HL-60 (cell line): ENCODE data around the gene UFM1.
"Not testable (repeated sequence)": the region's sequence is repeated elsewhere in the genome, so short reads cannot be mapped to it uniquely, and the experiment has no call there.

ENCODE experiments used
- DNase-seq, 2 experiments: peaks; one replicate each; pipeline ENCODE4 v3.0.0-alpha.2; 2010 to 2020; ENCODE audit warnings: low read depth in 1 of 2, low spot score in 1 of 2
- H3K27ac ChIP-seq: fragments of 250-450 bp; sonication (Bioruptor Pico); replicated peaks from 2 replicates; pipeline ENCODE4 v1.5.1; 2020; ENCODE audit warnings: mild to moderate bottlenecking, moderate library complexity
- H3K27me3 ChIP-seq: fragments of 250-450 bp; sonication (Bioruptor Pico); 2 replicates; pipeline ENCODE4 v1.5.1; 2021; ENCODE audit warnings: mild to moderate bottlenecking, moderate library complexity; ENCODE audit not compliant: insufficient read depth, poor library complexity, severe bottlenecking
- H3K4me3 ChIP-seq: replicated peaks from 2 replicates; pipeline ENCODE4 v1.5.1; 2011; ENCODE audit warnings: mild to moderate bottlenecking, control low read depth, low read length; ENCODE audit not compliant: insufficient read depth
- CTCF ChIP-seq: IDR thresholded peaks from one replicate; pipeline ENCODE4 v1.5.1; 2011; ENCODE audit warnings: low read length, control low read depth, inconsistent platforms; ENCODE audit not compliant: insufficient read depth
- GABPA ChIP-seq: IDR thresholded peaks from 2 replicates; pipeline ENCODE4 v1.6.1; 2012; ENCODE audit warnings: low read depth
- POLR2AphosphoS5 ChIP-seq: IDR thresholded peaks from 2 replicates; pipeline ENCODE4 v1.6.1; 2012; ENCODE audit warnings: low read depth
- REST ChIP-seq: IDR thresholded peaks from 2 replicates; pipeline ENCODE4 v1.6.1; 2012; ENCODE audit warnings: low read depth; ENCODE audit not compliant: insufficient replicate concordance
- SPI1 ChIP-seq: IDR thresholded peaks from 2 replicates; pipeline ENCODE4 v1.6.1; 2012; ENCODE audit warnings: low read depth, mild to moderate bottlenecking, borderline replicate concordance

The UFM1 gene

GRCh38 chr13:38361542-38362262, 12.1 kb downstream of the UFM1 start:
- TF ChIP-seq CTCF (no peak), GABPA (no peak), SPI1 (no peak), POLR2AphosphoS5 (no peak), REST (no peak)
- Histone ChIP-seq H3K27me3 (no peaks in the 10 kb centered on the region), H3K4me3 (no peak overlapping the region), H3K27ac (no peak overlapping the region)
- DNase-seq, result no peak

GRCh38 chr13:38363219-38363618, 13.6 kb downstream of the UFM1 start:
- TF ChIP-seq CTCF, result no peak
- no peak for TF ChIP-seq POLR2AphosphoS5
- no peak for TF ChIP-seq GABPA
- TF ChIP-seq REST, result no peak
- TF ChIP-seq SPI1, result no peak
- H3K27ac ChIP-seq, result no peak overlapping the region
- H3K27me3 ChIP-seq, result no peaks in the 10 kb centered on the region
- H3K4me3 ChIP-seq, result no peak overlapping the region
- DNase-seq, result no peak

- DNase-seq, H3K27ac ChIP-seq, H3K4me3 ChIP-seq, H3K27me3 ChIP-seq: not testable (repeated sequence)
Observed at GRCh38 chr13:38363746-38364145, 14.1 kb downstream of the UFM1 start.

- H3K4me3 ChIP-seq, result no peak overlapping the region
- H3K27ac ChIP-seq, result no peak overlapping the region
- no peak for DNase-seq
- H3K27me3 ChIP-seq, result no peaks in the 10 kb centered on the region
- no peak for TF ChIP-seq CTCF
- no peak for TF ChIP-seq POLR2AphosphoS5
- no peak for TF ChIP-seq GABPA
- no peak for TF ChIP-seq SPI1
- no peak for TF ChIP-seq REST
Observed at GRCh38 chr13:38365661-38366060, 16.0 kb downstream of the UFM1 start.
